Keratinocyte (primary cell): Measurements from ENCODE around the gene SUSD3.

Experiments
- CTCF ChIP-seq, 3 experiments: IDR thresholded peaks in 1 of 3; conservative IDR thresholded peaks in 1 of 3; optimal IDR thresholded peaks in 1 of 3; 2 replicates in 2 of 3; 3 replicates in 1 of 3; pipeline versions ENCODE3 to v1.5.1; 2011; ENCODE audit warnings: low read length in 3 of 3, mild to moderate bottlenecking in 3 of 3, moderate library complexity in 2 of 3, control low read depth in 1 of 3, inconsistent platforms in 1 of 3; ENCODE audit not compliant: insufficient read depth in 2 of 3; ENCODE audit errors: extremely low read depth in 1 of 3
- EZH2 ChIP-seq: IDR thresholded peaks from one replicate; pipeline ENCODE4 v1.6.1; 2012; ENCODE audit warnings: inconsistent platforms, mild to moderate bottlenecking, low read length, moderate library complexity

- TF ChIP-seq CTCF (optimal IDR thresholded peaks at IDR 0.05 in 1 of 3, IDR thresholded peaks at IDR 0.05 in 1 of 3, conservative IDR thresholded peaks at IDR 0.05 in 1 of 3; ENCODE audit: extremely low read depth in 1 of 3, insufficient read depth in 2 of 3, low read length in 3 of 3) (no peak), EZH2 (no peak)
Measured at GRCh38 chr9:93132946-93133680, 74.6 kb downstream of the SUSD3 start.
